ENCODE results near the gene ECEL1.
A peak's percentile ranks its signal among the peaks of the same experiment; 100 is the strongest.

The ECEL1 gene

DNA sequence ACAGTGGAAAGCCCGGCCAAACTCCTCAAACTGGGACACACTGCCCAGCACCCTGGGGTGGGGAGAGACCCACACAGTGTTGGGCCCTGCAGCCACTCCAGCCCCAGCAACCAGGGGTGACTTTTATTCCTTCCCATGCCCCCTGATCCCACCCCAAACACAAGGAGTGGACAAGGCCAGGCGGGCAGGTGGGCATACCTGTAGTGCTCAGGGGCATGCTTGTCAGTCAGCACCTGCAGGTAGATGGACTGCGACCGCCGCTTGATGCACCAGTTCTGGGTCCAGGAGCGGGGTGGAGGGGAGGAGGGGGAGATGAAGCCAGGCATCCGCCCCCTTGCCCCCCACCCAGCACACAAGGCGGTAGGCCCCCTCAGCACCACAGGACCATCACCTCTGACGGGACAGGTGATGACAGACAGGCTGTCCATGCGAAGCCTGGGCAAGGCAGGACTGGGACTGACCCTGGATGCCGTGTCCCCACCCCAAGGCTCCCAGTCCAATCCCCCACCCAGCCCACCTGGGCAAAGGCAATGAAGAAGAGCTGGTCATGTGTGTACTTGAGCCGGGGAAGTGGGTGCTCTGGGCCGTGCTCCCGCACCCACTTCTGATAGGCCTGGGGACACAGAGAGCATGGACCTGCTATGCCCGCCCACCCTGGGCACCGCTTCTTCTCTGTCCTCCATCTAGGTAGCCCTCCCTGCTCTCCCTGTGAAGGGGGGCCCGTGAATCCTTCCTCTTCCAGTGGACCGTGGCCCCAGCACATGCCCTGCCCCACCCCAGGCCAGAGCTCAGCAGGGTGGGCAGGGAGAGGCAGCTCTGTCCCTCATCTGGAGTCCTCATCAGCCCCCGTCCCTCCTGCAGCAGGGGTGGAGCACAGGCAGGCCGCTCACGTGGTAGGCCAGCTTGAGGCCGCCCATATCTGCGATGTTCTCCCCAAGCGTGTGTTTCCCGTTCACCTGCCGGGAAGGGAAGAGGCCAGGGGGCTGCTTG is 7.1 kb downstream of the ECEL1 start:
- FAIRE-seq, result no peak
- no peak for TF ChIP-seq TAF1 (IDR thresholded peaks at IDR 0.05; ENCODE audit: borderline replicate concordance, low read depth, low read length)
- no peak for TF ChIP-seq POLR2AphosphoS5 (IDR thresholded peaks at IDR 0.05; ENCODE audit: low read depth, low read length)
- no peak for TF ChIP-seq POLR2A (IDR thresholded peaks at IDR 0.05; ENCODE audit: low read depth, low read length)
- no peak for DNase-seq (ENCODE audit: insufficient read length)

DNA sequence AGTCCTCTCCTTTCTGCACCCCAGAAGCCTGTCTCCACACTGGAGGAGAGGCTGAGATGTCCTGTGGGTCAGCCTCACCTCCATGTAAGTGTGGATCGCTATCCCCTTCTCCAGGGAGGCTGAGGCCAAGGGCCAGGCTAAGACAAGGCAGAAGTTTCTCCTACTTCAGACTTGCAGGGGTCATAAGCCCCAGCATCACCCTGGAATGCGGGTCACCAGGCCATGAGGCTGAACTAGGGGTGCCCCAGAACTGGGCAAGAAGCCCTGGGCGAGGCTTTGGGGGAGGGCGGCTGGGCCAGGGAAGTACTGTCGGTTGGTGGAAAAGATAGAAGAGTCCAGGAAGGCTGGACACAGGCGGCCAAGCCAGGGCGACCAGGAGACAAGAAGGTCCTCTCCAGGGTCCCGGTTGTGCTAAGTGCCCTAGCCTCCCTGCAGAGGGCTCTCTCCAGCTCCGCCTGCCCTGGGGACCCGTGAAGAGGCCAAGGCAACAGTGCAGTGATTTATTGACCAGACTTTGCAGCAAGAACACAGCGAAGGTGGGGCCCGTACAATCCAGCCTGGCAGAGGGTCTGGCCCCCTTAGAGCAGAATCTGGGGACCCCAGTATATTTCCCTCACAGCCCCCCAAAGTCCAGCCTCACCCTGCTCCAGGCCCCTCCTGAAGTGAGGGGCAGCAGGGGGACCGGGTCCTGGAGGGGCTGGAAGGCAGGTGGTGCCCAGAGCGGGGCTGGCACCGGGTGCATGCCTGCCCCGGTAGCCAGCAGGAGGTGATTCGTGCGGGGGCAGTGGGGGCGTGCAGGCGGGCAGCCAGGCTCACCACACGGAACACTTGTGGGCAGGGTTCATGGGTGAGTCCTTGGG is 8.1 kb downstream of the ECEL1 start:
- DNase-seq (ENCODE audit: insufficient read length) (no peak), FAIRE-seq (no peak)
- no peak for TF ChIP-seq TAF1 (IDR thresholded peaks at IDR 0.05; ENCODE audit: borderline replicate concordance, low read depth, low read length)
- TF ChIP-seq POLR2AphosphoS5 (IDR thresholded peaks at IDR 0.05; ENCODE audit: low read depth, low read length), result no peak

DNA sequence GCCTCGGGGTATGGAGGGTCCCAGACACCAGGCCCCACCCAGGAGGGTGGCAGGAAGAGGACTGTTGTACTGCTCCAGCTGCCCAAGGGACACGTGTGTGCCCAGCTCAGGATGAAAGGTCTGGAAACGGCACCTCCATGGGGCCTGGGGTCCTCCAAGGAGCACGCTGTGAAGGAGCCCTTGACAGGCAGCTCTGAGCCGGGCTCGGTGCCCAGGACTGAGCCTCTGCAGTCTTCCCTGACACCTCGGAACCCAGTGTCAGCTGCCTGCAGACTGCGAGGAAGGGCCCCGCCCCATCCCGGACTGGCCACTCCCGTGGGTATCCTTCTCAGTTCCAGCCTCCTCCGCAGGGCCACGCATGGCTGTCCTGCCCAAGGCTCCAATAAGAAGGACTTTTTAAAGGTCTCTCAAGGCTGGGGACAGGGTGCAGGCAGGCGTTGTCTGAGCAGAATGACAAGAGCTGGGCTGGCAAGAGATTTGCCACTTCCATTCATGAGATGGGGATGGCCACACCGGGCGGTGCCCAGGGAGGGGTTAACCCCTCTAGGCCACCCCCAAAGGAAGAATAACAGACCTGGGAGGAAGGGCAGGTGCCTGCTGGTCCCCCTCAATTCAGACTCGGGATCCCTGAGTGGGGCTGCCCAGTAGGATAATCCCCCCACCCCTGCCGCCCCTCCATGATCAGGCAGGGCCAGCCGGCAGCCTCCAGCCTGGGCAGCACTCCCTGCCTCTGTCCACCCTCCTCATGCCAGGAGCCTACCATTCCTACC is 8.9 kb downstream of the ECEL1 start:
- no peak for FAIRE-seq
- TF ChIP-seq POLR2AphosphoS5 (IDR thresholded peaks at IDR 0.05; ENCODE audit: low read depth, low read length) (no peak), POLR2A (IDR thresholded peaks at IDR 0.05; ENCODE audit: low read depth, low read length) (no peak), TAF1 (IDR thresholded peaks at IDR 0.05; ENCODE audit: borderline replicate concordance, low read depth, low read length) (no peak)
- peak; percentile 10 for DNase-seq (ENCODE audit: insufficient read length)

DNA sequence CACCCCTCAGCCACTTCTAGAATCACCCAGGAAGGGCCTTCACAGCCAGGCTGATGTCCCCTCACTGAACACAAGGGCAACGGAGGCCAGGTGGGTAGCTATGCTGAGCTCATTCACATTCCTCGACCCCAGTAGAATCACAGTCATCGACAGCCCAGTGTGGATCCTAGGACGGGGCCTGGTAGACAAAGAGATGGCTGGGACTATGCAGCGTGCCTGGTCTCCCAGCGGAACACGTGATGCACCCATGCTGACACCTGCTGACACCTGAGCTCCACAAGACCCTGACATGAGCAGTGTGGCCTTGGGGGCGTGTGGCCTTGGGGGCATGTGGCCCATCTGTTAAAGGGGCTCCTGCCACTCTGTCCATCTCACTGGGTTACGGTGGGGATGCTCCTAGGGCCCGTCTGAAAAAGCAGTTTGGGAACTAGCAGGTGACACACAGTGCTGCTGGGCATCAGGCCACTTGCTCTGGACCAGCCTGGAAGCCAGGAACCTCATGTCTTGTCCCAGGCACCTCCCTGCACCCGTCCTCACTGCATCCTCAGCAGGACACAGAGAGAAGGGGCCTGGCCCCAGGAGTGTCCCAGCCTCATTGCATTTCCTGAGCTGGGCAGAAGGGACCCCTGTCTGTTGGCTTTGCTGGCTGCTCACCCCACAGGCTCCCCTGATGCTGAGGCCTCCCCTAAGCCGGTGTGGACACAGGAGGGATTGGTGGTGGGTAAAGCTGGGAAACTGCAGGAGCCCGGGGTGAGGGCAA is 9.7 kb downstream of the ECEL1 start:
- DNase-seq (ENCODE audit: insufficient read length), result peak; percentile 12
- TF ChIP-seq POLR2AphosphoS5 (IDR thresholded peaks at IDR 0.05; ENCODE audit: low read depth, low read length) (no peak), POLR2A (IDR thresholded peaks at IDR 0.05; ENCODE audit: low read depth, low read length) (no peak), TAF1 (IDR thresholded peaks at IDR 0.05; ENCODE audit: borderline replicate concordance, low read depth, low read length) (no peak)
- no peak for FAIRE-seq

DNA sequence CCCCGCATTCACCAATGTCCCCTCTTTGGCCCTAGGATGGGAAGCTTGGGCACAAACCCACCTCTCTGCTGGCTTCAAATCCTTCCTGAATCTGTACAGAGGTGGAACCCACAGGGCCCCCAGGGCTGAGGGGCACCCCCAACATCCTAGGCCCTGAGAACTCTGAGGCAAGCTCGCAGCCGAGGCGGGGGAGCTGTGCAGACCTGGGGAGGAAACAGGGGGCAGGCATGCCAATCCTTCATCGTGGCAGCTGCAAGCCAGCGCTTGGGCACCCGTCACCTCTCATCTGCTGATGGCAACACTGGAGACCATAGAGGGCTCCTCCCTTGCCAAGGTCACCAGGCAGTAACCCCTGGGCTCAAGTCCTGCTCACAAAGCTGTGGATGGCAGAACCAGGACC is 10.8 kb downstream of the ECEL1 start:
- no peak for TF ChIP-seq TAF1 (IDR thresholded peaks at IDR 0.05; ENCODE audit: borderline replicate concordance, low read depth, low read length)
- TF ChIP-seq POLR2A (IDR thresholded peaks at IDR 0.05; ENCODE audit: low read depth, low read length), result no peak
- no peak for TF ChIP-seq POLR2AphosphoS5 (IDR thresholded peaks at IDR 0.05; ENCODE audit: low read depth, low read length)
- FAIRE-seq, result no peak
- DNase-seq (ENCODE audit: insufficient read length), result no peak

DNA sequence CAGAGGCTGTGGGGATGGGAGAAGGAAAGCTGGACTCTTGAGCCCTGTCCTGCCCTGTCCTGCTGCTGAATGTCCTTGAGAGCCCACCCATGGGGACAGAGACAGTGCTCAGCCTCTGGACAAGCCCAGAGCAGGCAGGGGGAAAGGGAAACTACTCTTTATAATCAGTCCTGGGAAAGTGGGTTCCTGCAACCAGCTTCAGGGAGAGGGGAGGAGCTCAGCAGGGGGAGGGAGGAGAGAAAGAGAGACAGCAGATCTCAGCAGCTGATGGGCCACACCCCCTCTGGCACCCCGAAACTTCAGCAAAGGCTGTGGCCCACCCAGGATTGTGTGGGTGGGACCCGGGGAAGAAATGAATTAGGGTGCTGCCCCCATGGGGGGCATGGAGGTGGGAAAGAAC is 11.6 kb downstream of the ECEL1 start:
- peak; percentile 3 for DNase-seq (ENCODE audit: insufficient read length)
- FAIRE-seq, result no peak
- TF ChIP-seq TAF1 (IDR thresholded peaks at IDR 0.05; ENCODE audit: borderline replicate concordance, low read depth, low read length), result no peak
- TF ChIP-seq POLR2A (IDR thresholded peaks at IDR 0.05; ENCODE audit: low read depth, low read length), result no peak
- TF ChIP-seq POLR2AphosphoS5 (IDR thresholded peaks at IDR 0.05; ENCODE audit: low read depth, low read length), result no peak

DNA sequence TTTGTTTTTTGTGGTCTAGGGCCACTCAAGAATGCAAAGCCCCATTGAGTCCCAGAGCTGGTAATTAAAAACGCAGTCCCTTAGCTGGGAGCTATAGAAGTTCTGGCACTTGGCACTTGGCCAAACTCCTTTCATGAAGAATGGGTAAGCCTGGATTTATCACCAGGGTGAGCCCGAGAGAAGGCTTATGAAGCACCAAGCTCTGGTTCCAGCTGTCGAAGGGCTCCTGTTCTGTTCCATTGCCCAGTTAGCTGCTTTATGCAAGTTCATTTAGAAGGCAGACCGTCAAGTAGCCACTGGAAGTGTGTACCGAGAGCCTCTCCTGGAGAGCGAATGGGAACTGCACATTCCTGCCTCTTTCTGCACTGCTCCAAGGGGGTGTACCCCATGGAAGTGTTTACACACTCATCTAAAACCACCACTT is 14.2 kb downstream of the ECEL1 start:
- FAIRE-seq (no peak), DNase-seq (ENCODE audit: insufficient read length) (no peak)
- TF ChIP-seq POLR2AphosphoS5 (IDR thresholded peaks at IDR 0.05; ENCODE audit: low read depth, low read length), result no peak
- TF ChIP-seq TAF1 (IDR thresholded peaks at IDR 0.05; ENCODE audit: borderline replicate concordance, low read depth, low read length), result no peak
- no peak for TF ChIP-seq POLR2A (IDR thresholded peaks at IDR 0.05; ENCODE audit: low read depth, low read length)

DNA sequence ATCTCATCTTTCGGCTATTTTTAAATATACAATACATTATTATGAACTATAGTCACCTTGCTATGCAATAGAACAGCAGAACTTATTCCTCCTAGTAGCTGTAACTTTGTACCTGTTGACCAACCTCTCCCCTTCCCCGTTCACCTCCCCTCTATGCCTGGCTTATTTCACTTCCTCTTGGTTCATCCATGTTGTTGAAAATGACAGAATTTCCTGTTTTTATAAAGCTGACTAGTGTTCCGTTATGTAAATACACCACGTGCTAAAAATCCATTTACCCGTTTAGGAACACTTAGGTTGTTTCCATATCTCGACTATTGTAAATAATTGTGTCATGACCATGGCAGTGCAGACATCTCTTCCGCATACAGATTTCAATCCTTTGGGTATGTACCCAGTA is 21.4 kb downstream of the ECEL1 start:
- TF ChIP-seq POLR2A (IDR thresholded peaks at IDR 0.05; ENCODE audit: low read depth, low read length), result no peak
- no peak for TF ChIP-seq POLR2AphosphoS5 (IDR thresholded peaks at IDR 0.05; ENCODE audit: low read depth, low read length)
- TF ChIP-seq TAF1 (IDR thresholded peaks at IDR 0.05; ENCODE audit: borderline replicate concordance, low read depth, low read length), result no peak
- no peak for DNase-seq (ENCODE audit: insufficient read length)
- no peak for FAIRE-seq

DNA sequence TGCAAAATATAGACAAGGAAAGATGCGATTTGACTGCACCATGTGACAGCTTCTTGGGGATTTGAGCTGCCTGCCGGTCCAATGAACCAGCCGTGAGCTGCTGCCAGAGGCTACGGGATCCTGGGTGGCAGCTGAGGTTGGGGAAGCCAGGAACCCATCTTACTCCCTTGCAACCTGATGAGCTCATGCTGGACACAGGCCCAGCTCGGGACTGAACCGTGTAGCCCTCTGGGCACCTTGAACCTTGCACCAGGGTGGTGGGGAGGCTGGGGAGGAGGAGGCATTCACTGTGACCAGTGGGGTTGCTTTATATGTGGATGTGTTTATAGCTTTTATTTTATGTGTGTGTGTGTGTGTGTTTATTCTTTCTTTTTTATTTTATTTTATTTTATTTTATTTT is 22.6 kb downstream of the ECEL1 start:
- FAIRE-seq (no peak), DNase-seq (ENCODE audit: insufficient read length) (no peak)
- no peak for TF ChIP-seq TAF1 (IDR thresholded peaks at IDR 0.05; ENCODE audit: borderline replicate concordance, low read depth, low read length)
- no peak for TF ChIP-seq POLR2AphosphoS5 (IDR thresholded peaks at IDR 0.05; ENCODE audit: low read depth, low read length)
- no peak for TF ChIP-seq POLR2A (IDR thresholded peaks at IDR 0.05; ENCODE audit: low read depth, low read length)

DNA sequence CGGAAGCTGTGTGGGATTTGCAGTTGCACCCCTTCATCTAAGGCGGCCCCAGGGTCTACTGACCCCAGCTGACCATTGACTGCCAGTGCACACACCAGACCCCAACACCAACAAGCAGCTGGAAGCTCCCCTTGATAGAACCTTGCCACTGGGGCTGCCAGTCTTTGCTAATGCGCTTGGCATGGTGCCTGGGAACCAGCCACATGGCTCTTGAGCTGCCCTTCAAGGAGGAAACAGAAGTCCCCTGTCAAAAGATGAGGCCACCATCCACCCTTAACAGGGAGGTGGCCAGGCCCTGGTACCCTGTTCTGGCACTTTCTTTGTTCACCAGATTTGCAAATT is 23.1 kb downstream of the ECEL1 start:
- DNase-seq (ENCODE audit: insufficient read length) (no peak), FAIRE-seq (no peak)
- TF ChIP-seq POLR2AphosphoS5 (IDR thresholded peaks at IDR 0.05; ENCODE audit: low read depth, low read length), result no peak
- no peak for TF ChIP-seq POLR2A (IDR thresholded peaks at IDR 0.05; ENCODE audit: low read depth, low read length)
- no peak for TF ChIP-seq TAF1 (IDR thresholded peaks at IDR 0.05; ENCODE audit: borderline replicate concordance, low read depth, low read length)
